ENCODE results near the gene EPC2. TPM values are rescaled to one million over a fixed set of nuclear protein-coding genes. Genes with fewer than 3 reads are reported as not detected.
"Not testable (repeated sequence)": the region's sequence is repeated elsewhere in the genome, so short reads cannot be mapped to it uniquely, and the experiment has no call there.

Gene EPC2
- total RNA-seq, 1 donor from 2014 or later, result 40.1 TPM

DNA sequence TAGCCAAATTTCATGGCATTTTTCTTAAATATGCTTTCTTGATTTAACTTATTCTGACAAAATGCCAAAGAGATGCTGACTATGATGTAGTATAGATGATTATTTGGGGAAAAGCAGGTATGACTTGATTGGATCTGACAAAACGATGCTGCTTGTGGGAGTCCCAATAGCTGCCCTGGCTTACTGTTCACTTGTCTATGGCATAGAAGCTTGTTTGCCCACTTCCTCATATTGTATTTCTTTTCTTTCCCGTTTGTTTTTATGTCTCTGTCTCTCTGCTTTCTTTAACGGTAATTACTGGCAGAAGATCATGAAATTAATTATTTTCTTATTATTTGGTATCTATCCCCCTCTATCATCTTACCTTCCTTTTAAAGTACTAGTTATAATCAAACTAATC lies 43.0 kb downstream of the EPC2 start:
- H3K4me3 ChIP-seq, result no peak overlapping the region
- ATAC-seq (no peak), DNase-seq (no peak)
- H3K36me3 ChIP-seq, result peaks cover 18% of the 10 kb centered on the region
- no peak for TF ChIP-seq CTCF (IDR thresholded peaks at IDR 0.05)
- H3K27ac ChIP-seq, result no peak overlapping the region
- no peaks in the 10 kb centered on the region for H3K9me3 ChIP-seq
- no peaks in the 10 kb centered on the region for H3K4me1 ChIP-seq
- intact Hi-C loops (cut with DNase I), result no loop called here
- no peaks in the 10 kb centered on the region for H3K27me3 ChIP-seq

DNA sequence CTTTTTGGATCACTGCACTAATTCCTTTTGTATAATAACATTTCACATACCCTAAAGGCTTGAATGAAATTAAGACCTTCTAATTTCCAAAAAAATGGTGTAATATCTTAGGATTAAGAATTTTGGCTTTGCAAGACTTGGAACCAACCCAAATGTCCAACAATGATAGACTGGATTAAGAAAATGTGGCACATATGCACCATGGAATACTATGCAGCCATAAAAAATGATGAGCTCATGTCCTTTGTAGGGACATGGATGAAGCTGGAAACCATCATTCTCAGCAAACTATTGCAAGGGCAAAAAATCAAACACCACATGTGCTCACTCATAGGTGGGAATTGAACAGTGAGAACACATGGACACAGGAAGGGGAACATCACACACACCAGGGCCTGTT lies 43.5 kb downstream of the EPC2 start:
- ATAC-seq; DNase-seq; H3K27me3 ChIP-seq; H3K27ac ChIP-seq; H3K4me3 ChIP-seq; H3K9me3 ChIP-seq; intact Hi-C loops (cut with DNase I); H3K4me1 ChIP-seq: not testable (repeated sequence)
- peaks cover 21% of the 10 kb centered on the region for H3K36me3 ChIP-seq

- Histone ChIP-seq H3K27me3 (no peaks in the 10 kb centered on the region), H3K4me1 (no peaks in the 10 kb centered on the region), H3K36me3 (peaks cover 23% of the 10 kb centered on the region), H3K9me3 (peaks cover 12% of the 10 kb centered on the region), H3K27ac (no peak overlapping the region), H3K4me3 (no peak overlapping the region)
- no peak for ATAC-seq
- DNase-seq, result no peak
- intact Hi-C loops (cut with DNase I), result no loop called here
- no peak for TF ChIP-seq CTCF (IDR thresholded peaks at IDR 0.05)
These were observed 52.4 kb downstream of the EPC2 start for GRCh38 chr2:148696985-148697384.

DNA sequence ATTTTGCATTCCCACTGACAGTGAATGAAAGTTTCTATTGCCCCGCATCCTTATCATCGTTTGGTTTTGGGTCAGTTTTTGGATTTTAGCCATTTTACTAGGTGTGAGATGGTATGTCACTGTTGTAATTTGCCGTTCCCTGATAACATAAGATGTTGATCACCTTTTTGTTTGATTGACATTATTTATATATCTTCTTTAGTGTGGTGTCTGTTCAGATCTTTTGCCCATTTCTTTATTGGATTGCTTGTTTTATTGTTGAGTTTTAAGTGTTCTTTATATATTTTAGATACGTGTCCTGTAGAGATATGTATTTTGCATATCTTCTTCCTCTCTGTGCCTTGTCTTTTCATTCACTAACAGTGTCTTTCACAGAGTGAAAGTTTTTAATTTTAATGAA lies 55.3 kb downstream of the EPC2 start:
- peaks cover 12% of the 10 kb centered on the region for H3K9me3 ChIP-seq
- DNase-seq, result no peak
- H3K4me1 ChIP-seq, result no peaks in the 10 kb centered on the region
- H3K36me3 ChIP-seq, result peaks cover 4% of the 10 kb centered on the region
- H3K27ac ChIP-seq, result no peak overlapping the region
- no peak for ATAC-seq
- no peak overlapping the region for H3K4me3 ChIP-seq
- intact Hi-C loops (cut with DNase I), result no loop called here
- TF ChIP-seq CTCF (IDR thresholded peaks at IDR 0.05), result no peak
- H3K27me3 ChIP-seq, result no peaks in the 10 kb centered on the region

DNA sequence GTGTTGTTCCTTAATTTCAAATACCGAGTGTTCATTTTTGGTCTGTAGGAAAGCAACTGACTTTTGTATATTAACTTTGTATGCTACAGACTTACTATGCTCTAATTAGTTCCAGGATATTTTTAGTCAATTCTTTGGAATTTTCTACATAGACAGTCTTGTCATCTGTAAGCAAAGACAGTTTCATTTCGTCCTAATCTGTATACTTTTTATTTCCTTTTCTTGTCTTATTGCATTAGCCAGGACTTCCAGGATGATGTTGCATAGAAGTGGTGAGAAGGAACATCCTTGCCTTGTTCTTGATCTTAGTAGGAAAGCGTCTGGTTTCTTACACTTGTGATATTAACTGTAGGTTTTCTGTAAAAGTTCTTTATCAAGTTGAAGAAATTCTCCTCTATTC lies 56.5 kb downstream of the EPC2 start:
- no peak overlapping the region for H3K27ac ChIP-seq
- peaks cover 12% of the 10 kb centered on the region for H3K9me3 ChIP-seq
- DNase-seq (no peak), ATAC-seq (no peak)
- no peaks in the 10 kb centered on the region for H3K4me1 ChIP-seq
- no peaks in the 10 kb centered on the region for H3K27me3 ChIP-seq
- no peak for TF ChIP-seq CTCF (IDR thresholded peaks at IDR 0.05)
- intact Hi-C loops (cut with DNase I), result no loop called here
- no peak overlapping the region for H3K4me3 ChIP-seq
- H3K36me3 ChIP-seq, result no peaks in the 10 kb centered on the region

DNA sequence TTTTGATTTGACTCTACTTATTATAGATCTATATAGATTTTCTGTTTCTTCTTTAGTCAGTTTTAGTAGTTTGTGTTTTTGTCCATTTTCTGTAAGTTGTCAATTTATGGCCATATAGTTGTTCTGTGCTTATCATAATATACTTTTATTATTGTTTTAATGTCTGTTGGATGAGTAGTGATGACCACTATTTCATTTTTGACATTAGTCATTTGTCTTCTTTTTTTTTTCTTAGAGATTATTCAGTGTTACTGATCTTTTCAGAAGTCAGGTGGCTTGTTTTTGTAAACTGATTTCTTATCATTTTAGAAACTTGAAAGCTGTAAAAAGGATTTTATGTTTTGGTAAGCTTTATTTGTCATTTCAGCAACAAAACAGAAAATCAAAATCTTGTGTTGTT lies 57.3 kb downstream of the EPC2 start:
- no peaks in the 10 kb centered on the region for H3K36me3 ChIP-seq
- TF ChIP-seq CTCF (IDR thresholded peaks at IDR 0.05), result no peak
- H3K27me3 ChIP-seq, result no peaks in the 10 kb centered on the region
- intact Hi-C loops (cut with DNase I), result no loop called here
- no peaks in the 10 kb centered on the region for H3K4me1 ChIP-seq
- H3K27ac ChIP-seq, result no peak overlapping the region
- ATAC-seq, result no peak
- H3K4me3 ChIP-seq, result no peak overlapping the region
- peaks cover 12% of the 10 kb centered on the region for H3K9me3 ChIP-seq
- no peak for DNase-seq
